Measurements from ENCODE around the gene TTBK1. TPM values are rescaled to one million over a fixed set of nuclear protein-coding genes. Genes with fewer than 3 reads are reported as not detected.

The TTBK1 gene
- total and polyA plus RNA-seq, 10 of the 15 experiments (the other 5 are each of a cell fraction or from before 2014, with no cell fraction given), result 0.05 to 0.27 TPM; not detected in 8

DNA sequence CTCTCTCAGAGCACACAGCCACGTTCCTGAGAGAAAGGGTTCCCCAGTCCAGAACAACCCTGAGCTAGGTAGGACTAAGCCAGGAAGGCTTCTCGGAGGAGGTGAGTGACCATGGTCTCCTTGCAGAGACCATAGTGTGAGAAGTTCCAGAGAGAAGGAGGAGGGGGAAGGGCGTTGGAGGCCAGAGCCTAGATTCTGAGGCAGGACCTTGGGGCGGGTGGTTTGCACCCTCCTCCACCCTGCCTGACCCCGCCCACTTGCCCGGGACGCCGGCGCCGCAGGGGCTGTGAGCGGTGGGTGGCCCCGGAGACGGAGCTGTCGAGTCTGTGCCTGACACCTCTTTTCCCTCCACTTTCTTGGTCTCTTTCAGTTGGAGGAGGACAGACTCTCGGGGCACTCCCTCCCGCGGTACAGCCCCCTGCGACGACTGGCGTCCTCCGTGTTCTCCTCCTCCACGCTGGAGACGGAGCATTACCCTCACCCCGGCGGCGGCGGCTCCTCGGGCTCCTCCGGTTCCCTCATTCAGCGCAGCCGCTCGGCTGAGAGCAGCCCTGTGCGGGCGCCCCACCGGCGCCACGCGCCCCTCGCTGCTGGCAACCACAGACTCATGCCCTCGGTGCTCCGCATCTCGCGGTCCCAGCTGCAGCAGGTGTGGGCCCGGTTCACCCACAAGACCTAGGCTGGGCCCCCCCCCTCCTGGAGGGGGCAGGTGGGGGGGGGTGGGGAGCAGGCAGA lies 26.2 kb downstream of the TTBK1 start:
- Histone ChIP-seq H3K79me2 (ENCODE audit: control insufficient read depth, insufficient read depth, low read length) (no peaks in the 10 kb centered on the region), H3K4me1 (ENCODE audit: control insufficient read depth, insufficient read depth, low read length) (peaks cover 19% of the 10 kb centered on the region), H3K9me3 (replicated peaks; ENCODE audit: control insufficient read depth, insufficient read depth, low read length) (no peaks in the 10 kb centered on the region), H3K9ac (ENCODE audit: control insufficient read depth, insufficient read depth, low read length) (no peak overlapping the region), H2AFZ (ENCODE audit: control insufficient read depth, low read depth, low read length) (peak overlapping the region; percentile 69), H3K4me2 (ENCODE audit: control insufficient read depth, insufficient read depth) (peak overlapping the region; percentile 85), H4K20me1 (ENCODE audit: control insufficient read depth, insufficient read depth) (no peaks in the 10 kb centered on the region), H3K27me3 (replicated peaks in 1 of 2; ENCODE audit: control insufficient read depth in 2 of 2, insufficient read depth in 2 of 2, low read length in 1 of 2) (no peaks in the 10 kb centered on the region), H3K36me3 (ENCODE audit: control insufficient read depth in 2 of 2, insufficient read depth in 2 of 2, low read length in 1 of 2) (no peaks in the 10 kb centered on the region), H3K27ac (ENCODE audit: control insufficient read depth, insufficient read depth) (no peak overlapping the region), H3K4me3 (no peak overlapping the region)
- TF ChIP-seq GATAD2B (conservative IDR thresholded peaks at IDR 0.05; ENCODE audit: low read depth) (0 out of 2 replicates have a peak, but pooled peaks have one; percentile 17), PML (IDR thresholded peaks at IDR 0.05; ENCODE audit: low read length) (no peak), BHLHE40 (IDR thresholded peaks at IDR 0.05; ENCODE audit: borderline replicate concordance in 1 of 2, low read depth in 2 of 2, low read length in 1 of 2) (no peak), SMARCA5 (IDR thresholded peaks at IDR 0.05) (peak; percentile 60; the same call in 1 of the 2 replicates), CBFB (IDR thresholded peaks at IDR 0.05; ENCODE audit: low read depth) (no peak), IKZF1 (conservative IDR thresholded peaks at IDR 0.05) (0 out of 2 replicates have a peak, but pooled peaks have one; percentile 23)
- TF ChIP-seq, protein P1, sequence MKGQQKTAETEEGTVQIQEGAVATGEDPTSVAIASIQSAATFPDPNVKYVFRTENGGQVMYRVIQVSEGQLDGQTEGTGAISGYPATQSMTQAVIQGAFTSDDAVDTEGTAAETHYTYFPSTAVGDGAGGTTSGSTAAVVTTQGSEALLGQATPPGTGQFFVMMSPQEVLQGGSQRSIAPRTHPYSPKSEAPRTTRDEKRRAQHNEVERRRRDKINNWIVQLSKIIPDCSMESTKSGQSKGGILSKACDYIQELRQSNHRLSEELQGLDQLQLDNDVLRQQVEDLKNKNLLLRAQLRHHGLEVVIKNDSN (IDR thresholded peaks at IDR 0.05; ENCODE audit: borderline replicate concordance, extremely low read length, insufficient read depth, low read depth, low read length), result no peak
- intact Hi-C loops (cut with micrococcal nuclease; ENCODE audit: unreplicated experiment) (no loop called here), in situ Hi-C loops (cut with MboI) (no loop called here)
- ChIA-PET RAD21 (ENCODE audit: unreplicated experiment) (interaction anchor here (1.0 to 2.1 kb wide), 7 partner anchors 65 to 240 kb away, joined by 3 to 9 read pairs (median 3); partner anchors contain the start of gene ZNF318), CTCF (interaction anchor here (0.9 to 3.2 kb wide), 9 partner anchors 44 to 237 kb away, joined by 3 to 15 read pairs (median 5); no protein-coding TSS in a partner anchor), SMC1A (ENCODE audit: uncharacterized antibody, unreplicated experiment) (interaction anchor here (0.7 to 2.5 kb wide), 14 partner anchors 7 to 304 kb away, joined by 3 to 10 read pairs (median 4); partner anchors contain the start of gene CRIP3), POLR2A (interaction anchor here (1.1 to 1.3 kb wide), 2 partner anchors 70 to 114 kb away, joined by 5 to 6 read pairs; no protein-coding TSS in a partner anchor)
- no peak for FAIRE-seq
- no peak for DNase-seq (ENCODE audit: low read depth, low spot score)
- 14% methylated on average over 32 of the region's 44 CpGs for WGBS (ENCODE audit: insufficient coverage, insufficient replicate concordance, low lambda C conversion rate, missing lambda C conversion rate)
- ATAC-seq, result peak; percentile 52
- no TSS peak for BruUV-seq (replicated peaks)

All from GM12878 (cell line).